NCI-H128 (cell line): ENCODE data around the gene CHD6.

Source experiments
- DNase-seq: peaks from one replicate; lab custom pipeline; 2025; ENCODE audit not compliant: unreplicated experiment; lab: John Stamatoyannopoulos, UW

CHD6 gene

DNA sequence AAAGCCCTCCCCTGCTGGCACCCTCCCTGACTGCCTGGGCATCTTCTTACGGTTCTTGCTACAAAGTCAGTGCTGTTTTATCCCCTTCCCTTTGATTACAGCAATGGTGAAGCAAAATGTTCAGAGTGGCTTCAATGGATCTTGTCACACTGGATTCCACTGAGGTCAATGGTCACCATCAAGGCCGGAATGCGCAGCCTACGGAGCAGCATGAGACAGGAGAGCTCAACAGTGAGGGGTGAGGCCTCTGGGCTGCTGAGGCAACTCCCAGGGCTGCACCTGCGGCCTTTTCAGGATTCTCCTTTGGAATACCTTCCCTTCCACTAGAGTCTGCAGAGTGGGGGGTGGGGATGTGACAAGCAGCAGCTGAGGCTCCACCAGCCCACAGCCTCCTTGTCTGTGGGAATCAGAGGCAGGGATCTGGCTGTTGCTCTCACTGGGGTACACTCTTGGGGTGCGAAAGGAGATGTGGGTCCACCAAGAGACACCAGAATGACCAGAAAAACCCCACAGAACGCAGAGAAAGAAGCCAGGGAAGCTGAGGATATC, 211.2 kb downstream of the CHD6 start:
- DNase-seq = no peak

DNA sequence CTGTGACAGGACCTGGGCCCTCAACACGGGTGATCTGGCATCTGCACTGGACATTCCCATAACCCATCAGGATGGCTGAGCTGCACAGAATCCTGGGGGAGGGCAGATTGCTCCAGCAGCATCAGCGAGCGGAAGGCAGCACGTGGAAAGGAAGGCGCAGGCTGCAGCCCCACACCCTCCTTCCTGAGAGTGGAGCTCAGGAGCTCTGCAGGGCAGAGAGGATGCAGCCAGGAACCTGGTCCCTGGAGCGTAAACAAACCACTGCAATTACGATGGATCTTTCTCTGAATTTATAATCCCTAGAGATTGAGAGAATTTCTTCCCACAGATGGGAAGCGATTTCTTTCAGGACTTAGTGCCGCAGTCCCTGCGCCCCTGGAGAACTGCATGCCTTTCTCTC, 211.8 kb downstream of the CHD6 start:
- DNase-seq = no peak

DNA sequence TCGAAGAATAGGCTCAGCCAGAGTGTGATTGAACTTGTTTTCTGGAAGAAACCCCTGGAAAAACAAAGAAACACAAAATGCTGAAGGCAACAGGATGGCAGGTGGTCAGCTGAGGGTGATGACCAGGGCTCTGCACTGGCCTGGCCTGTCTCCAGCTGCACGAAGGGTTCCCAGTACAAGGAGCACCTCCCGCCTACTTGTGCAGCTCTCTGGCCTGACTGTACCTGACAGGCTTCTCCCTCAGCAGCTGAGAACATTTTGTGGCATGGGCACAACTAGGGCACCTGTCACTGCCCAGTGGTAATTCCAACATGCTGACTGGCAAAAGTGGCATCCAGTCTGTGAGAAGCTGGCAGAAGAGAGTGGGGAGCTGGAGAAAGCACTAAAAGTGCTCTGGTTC, 212.7 kb downstream of the CHD6 start:
- DNase-seq = no peak

DNA sequence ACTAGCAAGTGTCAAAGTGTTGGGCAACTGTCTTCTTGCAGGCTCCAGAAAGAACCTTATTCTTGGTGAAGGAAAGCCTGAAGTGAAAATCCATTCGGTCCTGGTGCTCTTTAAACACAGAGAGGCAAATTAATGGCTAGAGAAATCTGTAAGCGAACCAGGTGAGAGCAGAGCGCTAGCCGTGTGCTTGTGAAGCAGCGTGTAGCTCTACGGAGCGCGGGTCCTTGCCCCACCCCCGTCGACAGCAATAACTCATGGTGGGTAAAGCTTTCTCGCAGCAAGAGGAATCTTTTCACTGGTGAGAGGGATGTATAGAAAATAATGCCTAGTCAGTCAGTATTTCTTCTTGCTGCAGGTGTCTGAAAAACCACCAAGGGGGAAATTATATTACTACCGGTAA, 214.6 kb downstream of the CHD6 start:
- DNase-seq = no peak

DNA sequence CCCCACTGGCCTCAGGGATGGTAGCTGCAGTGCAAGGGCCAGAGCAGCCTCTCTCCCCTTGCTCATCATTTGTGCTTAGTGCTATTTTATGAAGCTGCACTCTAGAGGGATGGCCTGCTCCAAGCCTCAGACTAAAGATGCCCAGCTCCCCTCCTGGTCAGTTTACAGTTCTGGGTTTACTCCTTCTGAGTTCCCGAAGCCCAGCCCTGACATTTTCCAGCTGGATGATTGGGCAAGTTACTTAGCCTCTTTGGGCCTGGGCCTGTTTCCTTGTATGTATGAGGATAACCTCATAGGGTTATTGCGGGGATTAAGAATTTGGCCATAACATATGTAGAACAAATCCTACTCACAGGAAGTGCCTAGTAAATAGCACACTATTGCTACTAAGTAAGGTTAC, 219.8 kb downstream of the CHD6 start:
- DNase-seq = no peak

DNA sequence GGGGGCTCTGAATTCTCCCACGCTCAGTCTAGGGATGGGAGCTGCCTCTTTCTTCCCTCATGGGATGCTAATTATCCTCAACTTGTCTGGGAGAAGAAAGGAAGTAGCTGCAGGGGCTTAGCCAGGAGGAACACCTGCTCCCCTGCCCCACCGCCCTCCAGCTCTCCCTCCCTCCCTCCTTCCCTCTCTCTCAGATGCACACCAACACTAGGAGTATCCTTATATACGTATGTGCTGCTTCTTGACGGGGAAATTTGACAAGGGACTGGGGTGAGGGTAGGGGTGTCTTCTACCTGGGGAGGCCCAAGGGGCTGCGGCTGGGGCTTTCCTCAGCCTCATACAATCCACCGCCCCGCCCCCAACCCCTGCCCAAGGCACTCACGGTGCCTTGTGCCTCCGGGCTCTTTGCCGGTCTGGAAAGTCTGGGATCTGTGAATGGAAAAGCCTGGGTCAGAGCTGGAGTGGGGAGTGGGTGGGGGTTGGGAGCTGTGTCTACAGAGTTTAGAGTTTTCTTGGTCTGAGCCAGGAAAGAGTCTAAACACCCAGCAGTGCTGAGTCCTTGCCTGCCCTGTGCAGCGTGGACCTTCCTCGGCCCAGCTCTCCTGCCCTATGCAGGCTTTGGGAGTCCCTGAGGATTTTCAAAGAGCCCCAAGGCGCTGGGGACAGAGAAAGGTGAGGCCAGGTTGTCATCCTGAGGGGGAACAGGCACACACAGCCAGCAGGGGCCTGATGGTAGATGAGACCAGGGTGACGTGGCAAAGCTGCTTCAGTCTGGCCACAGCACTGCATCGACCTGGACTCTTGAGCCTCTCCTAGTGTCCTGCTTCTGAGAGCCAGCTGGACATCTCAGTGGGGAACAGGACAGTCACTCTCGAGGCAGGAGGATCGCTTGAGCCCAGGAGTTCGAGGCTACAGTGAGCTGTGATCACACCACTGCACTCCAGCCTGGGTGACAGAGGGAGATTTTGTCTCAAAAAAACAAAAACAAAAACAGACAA, 222.2 kb downstream of the CHD6 start:
- DNase-seq = no peak

DNA sequence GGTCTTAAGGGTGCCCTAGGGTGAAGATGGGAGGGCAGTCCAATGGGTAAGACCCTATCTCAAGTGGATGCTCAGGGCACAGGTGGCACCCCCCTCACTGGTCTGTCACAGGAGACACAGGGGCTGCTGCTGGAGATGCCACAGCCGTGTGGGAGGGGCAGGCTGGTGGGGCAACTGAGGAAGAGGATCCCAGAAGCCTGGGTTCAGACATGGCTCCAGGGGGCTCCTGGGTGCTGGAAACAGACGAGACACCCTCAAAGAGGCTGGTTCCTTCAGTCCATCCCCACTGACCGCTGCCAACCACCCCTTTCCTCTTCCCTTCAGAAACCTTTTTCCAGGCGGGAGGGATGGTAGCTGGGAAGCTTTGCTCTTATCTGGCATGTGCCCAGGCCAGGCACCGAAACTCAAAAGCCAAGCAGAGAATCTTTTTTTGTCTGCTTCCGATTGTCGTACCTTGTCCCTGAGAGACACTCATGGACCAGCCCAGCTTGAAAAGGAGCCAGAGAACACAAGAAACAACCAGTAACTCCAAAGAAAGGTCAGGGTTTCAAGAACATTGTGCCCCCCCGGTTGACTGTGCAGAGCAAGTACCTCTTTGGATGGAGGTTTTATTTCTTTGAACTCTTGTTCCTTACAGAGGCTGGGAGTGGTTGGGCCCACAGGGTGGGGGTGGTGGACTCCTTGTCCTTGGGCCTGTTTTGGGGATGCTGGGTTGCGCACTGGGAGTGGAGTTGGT, 223.1 kb downstream of the CHD6 start:
- no peak for DNase-seq

DNA sequence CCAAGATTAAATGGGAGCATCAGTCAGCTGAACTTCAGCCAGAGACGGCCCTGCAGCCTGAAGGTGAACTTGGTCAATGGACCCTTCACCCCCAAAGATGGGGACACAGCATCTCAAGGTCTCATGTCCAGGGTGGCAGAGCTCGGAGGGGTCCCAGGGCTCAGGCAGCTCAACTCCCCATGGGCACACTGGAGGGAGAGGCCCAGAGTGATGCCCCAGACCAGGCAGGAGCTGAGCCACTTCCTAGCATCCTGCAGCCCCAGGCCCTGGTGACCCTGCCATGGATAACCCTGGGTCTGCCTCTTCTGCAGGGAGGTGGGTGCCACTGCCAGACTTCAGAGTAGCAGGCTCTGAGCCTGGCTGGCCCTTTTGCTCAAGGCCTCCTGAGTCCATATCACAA, 224.1 kb downstream of the CHD6 start:
- DNase-seq = no peak

DNA sequence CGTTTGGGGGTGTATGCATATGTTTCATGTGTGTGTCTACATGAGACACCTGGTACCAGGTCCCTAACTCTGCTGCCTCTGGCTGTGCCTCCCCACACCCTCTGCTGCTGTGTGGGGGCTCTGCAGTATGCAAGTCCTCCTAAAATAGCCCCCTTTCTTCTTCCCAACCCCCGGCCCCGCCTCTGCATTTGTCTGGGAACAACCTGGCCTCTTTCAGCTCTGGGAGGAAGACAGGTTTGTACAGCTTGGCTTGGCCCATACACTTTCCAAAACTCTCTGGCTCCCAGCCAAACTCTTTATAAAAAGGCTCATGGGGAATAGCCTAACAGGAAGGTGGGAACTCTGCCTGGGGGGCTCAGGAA, 224.5 kb downstream of the CHD6 start:
- DNase-seq = no peak

DNA sequence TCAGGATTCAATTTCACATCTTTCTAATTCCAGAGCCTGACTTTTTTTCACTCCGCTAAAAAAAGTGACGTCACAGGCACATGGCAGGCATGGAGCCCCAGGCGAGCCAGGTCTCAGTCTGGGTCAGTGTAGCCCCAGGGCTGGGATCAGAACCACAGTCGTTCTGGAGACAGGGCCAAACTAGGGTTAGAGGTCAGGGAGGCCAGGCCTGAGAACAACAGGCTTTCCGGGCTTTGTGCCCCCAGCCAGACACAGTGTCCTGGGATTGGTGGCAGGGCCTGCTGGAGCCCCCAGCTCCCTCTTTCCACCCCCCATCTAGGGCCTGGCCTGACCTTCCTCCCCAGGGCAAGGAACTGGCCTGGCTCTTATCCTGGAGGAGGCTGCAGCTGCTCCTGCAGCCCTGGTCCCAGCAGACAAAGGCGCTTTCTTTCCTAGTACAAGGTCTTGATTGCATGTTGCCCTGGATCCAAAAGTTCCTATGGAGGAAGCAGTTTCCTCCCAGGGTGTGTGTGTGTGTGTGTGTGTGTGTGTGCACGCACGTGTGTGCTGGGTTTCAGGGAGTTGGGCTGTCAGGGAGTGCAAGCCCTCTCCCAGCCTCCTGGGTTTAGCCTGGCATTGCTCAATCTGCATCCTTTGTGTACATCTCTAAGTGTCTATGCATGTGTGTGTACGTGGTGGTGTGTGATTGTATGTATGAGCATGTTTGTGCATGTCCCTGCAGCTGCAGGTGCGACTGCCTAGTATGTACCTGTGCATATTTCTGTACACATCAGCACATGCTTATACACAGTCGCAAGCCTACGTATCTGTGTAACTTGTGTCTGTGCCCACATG, 225.1 kb downstream of the CHD6 start:
- no peak for DNase-seq

DNA sequence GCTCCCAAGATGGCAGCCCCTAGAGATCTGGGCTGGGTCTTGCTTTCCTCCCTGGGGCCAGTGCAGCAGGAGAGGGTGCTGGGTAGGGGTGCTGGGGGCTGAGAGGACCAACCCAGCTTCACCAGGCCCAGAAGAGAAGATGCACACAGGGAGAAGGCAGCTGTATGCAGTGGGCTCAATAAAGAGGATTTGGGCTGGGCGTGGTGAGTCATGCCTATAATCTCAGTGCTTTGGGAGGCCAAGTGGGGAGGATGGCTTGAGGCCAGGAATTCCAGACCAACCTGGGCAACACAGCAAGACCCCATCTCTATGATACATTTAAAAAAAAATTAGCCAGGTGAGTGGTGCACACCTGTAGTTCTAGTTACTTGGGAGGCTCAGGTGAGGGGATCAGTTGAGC, 225.9 kb downstream of the CHD6 start:
- DNase-seq = no peak

DNA sequence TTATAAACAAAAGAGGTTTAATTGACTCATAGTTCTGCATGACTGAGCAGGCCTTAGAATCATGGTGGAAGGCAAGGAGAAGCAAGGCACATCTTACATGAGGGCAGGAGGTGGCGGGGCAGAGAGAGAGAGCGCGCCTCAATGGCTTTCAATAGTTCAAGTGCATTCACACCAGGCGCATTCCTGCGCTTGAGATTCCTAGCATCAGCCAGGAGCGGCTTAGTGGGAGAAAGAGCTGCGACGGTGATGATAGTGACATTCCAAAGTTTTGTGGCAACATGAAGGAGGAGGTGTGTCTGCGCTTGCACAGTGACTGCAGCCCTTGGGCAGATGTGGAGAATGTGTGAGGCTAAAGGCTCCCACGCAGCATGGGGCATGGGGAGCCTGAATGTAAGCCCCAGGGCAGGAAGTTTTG, 226.6 kb downstream of the CHD6 start:
- no peak for DNase-seq

DNA sequence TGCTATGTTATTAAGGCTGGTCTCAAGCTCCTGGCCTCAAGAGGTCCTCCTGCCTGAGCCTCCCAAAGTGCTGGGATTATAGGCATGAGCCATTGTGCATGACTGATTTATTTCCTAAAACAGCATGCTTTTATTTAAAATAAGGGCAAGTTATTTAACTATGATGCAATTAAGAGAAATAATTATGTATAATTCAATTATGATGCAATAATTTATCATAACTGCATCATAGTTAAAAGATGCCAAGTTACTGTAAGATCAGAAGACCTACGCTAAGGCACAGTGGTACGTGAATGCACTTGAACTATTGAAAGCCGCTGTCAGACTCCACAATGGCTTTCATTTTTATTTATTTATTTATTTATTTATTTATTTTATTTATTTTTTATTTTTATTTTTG, 227.3 kb downstream of the CHD6 start:
- DNase-seq = no peak

DNA sequence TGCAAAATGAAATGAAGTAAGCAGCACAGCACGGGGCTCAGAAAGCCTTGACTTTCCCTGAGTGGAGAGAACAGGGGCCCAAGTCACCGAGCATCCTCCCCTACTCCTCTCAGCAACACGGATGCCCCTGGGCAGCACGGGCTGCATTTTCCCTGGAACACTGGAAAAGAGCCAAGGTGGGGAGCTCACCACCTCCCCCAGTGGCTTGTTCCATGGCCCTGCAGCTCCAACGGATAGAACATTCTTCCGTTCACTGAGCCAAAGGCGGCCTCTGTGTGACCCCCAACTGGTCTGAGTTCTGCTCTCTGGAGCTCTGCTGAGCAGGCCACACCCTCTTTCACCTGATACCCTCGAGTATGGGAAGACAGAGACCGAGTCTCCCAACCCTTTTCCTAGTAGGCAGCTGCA, 230.7 kb downstream of the CHD6 start:
- DNase-seq = no peak

DNA sequence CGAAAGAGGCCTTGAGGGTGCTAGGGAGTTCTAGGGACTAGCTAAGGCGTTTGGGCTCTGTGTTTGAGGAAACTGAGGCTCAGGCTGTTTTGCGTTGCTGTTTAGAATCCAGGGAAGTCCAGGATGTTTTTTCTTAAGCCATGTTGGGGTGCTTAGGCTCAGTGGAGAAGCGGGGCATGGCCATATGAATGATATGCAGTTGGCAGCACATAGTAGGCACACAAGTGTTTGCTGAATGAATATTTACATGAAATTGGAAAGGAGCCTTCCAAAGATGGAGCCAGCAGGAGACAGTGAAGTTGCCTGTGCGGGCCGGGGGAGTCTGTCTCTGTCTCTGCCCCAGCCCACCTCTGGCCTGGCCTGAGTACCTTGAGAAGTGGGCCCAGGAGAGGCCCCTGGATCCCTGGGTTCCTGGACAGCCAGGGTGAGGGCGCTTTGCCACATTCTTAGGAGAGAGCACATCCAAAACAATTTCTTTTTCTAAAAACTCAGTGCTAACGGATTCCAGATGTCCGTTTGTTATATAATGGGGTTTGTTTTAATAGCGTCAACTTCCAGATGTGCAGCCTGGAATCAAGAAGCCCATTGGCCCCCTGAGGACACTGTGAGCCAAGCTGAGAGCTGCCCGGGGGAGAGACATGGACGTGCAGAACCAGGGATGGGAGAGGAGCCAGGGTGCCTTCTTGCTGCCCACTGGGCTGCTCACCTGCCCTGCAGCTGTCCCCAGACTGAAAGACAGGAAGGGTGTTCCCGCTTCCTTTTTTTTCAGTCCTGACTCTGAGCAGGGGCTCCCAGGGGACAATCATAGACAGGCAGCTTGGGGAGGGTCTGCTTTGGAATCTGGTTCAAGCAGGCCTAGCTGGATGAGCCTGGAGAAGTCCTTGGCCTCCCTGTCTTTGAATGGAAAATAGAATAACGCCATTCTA, 231.4 kb downstream of the CHD6 start:
- no peak for DNase-seq

DNA sequence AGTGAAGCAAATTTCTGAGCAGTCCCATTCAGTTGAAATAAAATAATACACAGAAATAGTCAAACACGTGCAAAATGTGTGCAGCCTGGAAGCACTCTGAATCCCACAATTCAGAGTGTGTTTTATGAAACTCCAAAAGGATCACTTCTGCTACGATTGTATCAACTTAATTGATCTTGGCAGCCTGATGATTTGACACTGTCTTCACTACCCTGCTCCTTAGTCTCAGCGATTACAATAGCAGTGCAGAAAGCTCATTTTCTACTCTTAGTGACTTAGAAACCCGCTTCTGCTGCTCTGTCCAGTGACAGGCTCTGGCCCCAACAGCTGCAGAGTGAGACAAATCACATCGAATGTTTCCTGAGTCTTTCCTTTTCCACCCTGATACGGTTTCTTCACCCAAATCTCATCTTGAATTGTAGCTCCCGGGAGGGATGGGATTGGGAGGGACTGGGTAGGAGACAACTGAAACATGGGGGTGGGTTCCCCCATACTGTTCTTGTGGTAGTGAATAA, 235.3 kb downstream of the CHD6 start:
- no peak for DNase-seq

DNA sequence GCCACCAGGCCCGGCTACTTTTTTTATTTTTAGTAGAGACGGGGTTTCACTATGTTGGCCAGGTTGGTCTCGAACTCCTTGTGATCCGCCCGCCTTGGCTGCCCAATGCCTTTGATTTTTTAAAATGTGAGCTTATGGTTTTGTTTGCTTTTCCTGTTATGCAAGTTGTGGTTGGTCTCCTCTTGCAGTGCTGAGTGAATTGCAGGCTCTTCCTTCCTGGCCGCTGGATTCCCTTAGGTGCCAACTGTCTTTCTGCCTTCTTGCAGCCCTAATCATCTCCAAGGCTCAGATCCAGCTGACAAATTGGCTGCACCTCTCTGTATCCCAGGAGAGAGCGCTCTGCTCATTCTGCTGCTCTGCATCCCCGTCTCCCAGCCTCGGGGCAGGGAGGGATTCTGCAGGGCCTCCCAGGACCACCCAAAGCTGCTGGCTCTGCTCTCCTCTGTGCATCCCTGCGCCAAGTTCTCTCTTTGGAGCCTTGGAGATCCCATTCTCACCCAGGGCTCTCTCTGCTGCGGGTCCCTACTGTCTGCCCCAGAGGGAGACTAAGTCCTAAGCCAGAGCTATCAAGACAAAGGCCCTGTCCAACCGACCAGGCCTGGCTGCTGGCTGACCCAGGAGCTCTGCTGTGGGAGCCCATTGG, 237.5 kb downstream of the CHD6 start:
- no peak for DNase-seq

DNA sequence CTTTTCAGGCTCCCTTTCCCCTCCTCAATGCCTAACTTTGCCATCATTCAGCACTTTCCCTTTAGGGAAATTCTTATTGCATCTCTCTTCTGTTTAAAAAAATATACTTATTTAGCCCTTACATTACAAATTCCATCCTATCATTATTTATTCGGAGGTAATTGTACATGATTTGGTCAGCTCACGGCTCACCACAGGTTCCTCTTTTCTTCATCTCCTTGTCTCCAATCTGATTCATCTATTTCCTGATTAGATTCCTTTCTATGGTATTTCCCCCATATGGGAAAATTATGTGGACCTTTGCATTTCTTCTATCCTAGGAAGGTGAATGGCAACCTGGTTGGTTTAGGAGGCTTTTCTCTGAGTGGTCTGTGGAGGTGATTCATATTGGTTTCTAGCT, 238.6 kb downstream of the CHD6 start:
- no peak for DNase-seq

DNA sequence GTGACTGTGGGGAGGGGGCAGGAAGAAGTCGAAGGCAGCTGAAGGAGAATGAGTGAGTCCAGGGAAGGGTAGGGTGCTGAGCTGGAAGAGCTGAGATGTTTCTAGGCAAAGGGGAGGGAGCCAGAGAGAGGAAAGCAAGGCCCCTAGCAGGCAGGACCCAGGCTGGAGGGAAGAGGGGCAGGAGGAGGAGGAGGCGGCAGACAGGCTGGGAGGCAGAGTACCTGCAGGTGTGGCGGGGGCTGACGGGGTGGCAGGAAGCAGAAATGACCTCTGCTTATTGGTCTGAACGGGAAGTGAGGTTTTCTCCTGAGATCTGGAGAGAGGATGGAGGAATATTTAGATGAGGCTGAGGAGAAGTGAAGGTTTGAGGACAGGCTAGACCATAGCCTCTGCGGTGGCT, 240.9 kb downstream of the CHD6 start:
- no peak for DNase-seq
